Measurements from ENCODE around the gene KIF3C. TPM values are rescaled to one million over a fixed set of nuclear protein-coding genes. Genes with fewer than 3 reads are reported as not detected.

Gene KIF3C
- total and polyA plus RNA-seq, 2 experiments from 2014 or later, result 5.4 to 5.6 TPM

- H3K9me3 ChIP-seq (ENCODE audit: low read depth), result no peaks in the 10 kb centered on the region
- no peak overlapping the region for H3K27ac ChIP-seq
- DNase-seq (ENCODE audit: low read depth in 1 of 2, low spot score in 1 of 2), result no peak
- H3K4me1 ChIP-seq (ENCODE audit: low read depth), result no peaks in the 10 kb centered on the region
- no peaks in the 10 kb centered on the region for H3K36me3 ChIP-seq
- H3K27me3 ChIP-seq, result peaks cover 13% of the 10 kb centered on the region
- H3K4me3 ChIP-seq, result no peak overlapping the region
- TF ChIP-seq CTCF (IDR thresholded peaks at IDR 0.05; ENCODE audit: low read depth, low read length), result no peak
Measured at GRCh38 chr2:25979001-25979400, 3.3 kb downstream of the KIF3C start.

GRCh38 chr2:25977768-25978167, 4.5 kb downstream of the KIF3C start:
- H3K4me1 ChIP-seq (ENCODE audit: low read depth), result no peaks in the 10 kb centered on the region
- H3K27ac ChIP-seq, result no peak overlapping the region
- H3K4me3 ChIP-seq, result no peak overlapping the region

GRCh38 chr2:25976983-25977741, 5.1 kb downstream of the KIF3C start:
- Histone ChIP-seq H3K4me1 (ENCODE audit: low read depth) (no peaks in the 10 kb centered on the region), H3K4me3 (no peak overlapping the region), H3K9me3 (ENCODE audit: low read depth) (no peaks in the 10 kb centered on the region), H3K36me3 (no peaks in the 10 kb centered on the region), H3K27ac (no peak overlapping the region), H3K27me3 (peaks cover 8% of the 10 kb centered on the region)
- TF ChIP-seq CTCF (IDR thresholded peaks at IDR 0.05; ENCODE audit: low read depth, low read length), result no peak
- DNase-seq (ENCODE audit: low read depth in 1 of 2, low spot score in 1 of 2), result no peak

More at GRCh38 chr2:25977768-25978167, 4.5 kb downstream of the KIF3C start:
- Histone ChIP-seq H3K27me3 (peaks cover 8% of the 10 kb centered on the region), H3K36me3 (no peaks in the 10 kb centered on the region), H3K9me3 (ENCODE audit: low read depth) (no peaks in the 10 kb centered on the region)
- DNase-seq (ENCODE audit: low read depth in 1 of 2, low spot score in 1 of 2), result no peak
- TF ChIP-seq CTCF (IDR thresholded peaks at IDR 0.05; ENCODE audit: low read depth, low read length), result no peak

GRCh38 chr2:25972049-25972823, 10.1 kb downstream of the KIF3C start:
- Histone ChIP-seq H3K9me3 (ENCODE audit: low read depth) (no peaks in the 10 kb centered on the region), H3K4me3 (no peak overlapping the region), H3K4me1 (ENCODE audit: low read depth) (no peaks in the 10 kb centered on the region), H3K27me3 (no peaks in the 10 kb centered on the region), H3K27ac (no peak overlapping the region), H3K36me3 (no peaks in the 10 kb centered on the region)
- DNase-seq (ENCODE audit: low read depth in 1 of 2, low spot score in 1 of 2), result peak in 1 of 2 donors; percentile 78
- no peak for TF ChIP-seq CTCF (IDR thresholded peaks at IDR 0.05; ENCODE audit: low read depth, low read length)

- Histone ChIP-seq H3K27ac (no peak overlapping the region), H3K4me1 (ENCODE audit: low read depth) (no peaks in the 10 kb centered on the region), H3K4me3 (no peak overlapping the region)
Measured at GRCh38 chr2:25971596-25971995, 10.7 kb downstream of the KIF3C start.

More at GRCh38 chr2:25971596-25971995, 10.7 kb downstream of the KIF3C start:
- DNase-seq (ENCODE audit: low read depth in 1 of 2, low spot score in 1 of 2), result no peak
- no peaks in the 10 kb centered on the region for H3K9me3 ChIP-seq (ENCODE audit: low read depth)
- TF ChIP-seq CTCF (IDR thresholded peaks at IDR 0.05; ENCODE audit: low read depth, low read length), result no peak
- no peaks in the 10 kb centered on the region for H3K27me3 ChIP-seq
- no peaks in the 10 kb centered on the region for H3K36me3 ChIP-seq
